Measurements from ENCODE around the gene METRNL.
"Not testable (repeated sequence)": the region's sequence is repeated elsewhere in the genome, so short reads cannot be mapped to it uniquely, and the experiment has no call there.

Gene METRNL

GRCh38 chr17:83109793-83110645, 30.6 kb downstream of the METRNL start:
- peak; percentile 79 for DNase-seq

- no peak for DNase-seq
These were observed 31.3 kb downstream of the METRNL start for GRCh38 chr17:83110735-83111134.

- DNase-seq, result no peak
These were observed 32.3 kb downstream of the METRNL start for GRCh38 chr17:83111516-83112282.

- no peak for DNase-seq
These were observed 34.0 kb downstream of the METRNL start for GRCh38 chr17:83113381-83113780.

GRCh38 chr17:83113792-83114191, 34.4 kb downstream of the METRNL start:
- no peak for DNase-seq

GRCh38 chr17:83114706-83115105, 35.3 kb downstream of the METRNL start:
- DNase-seq, result no peak

- no peak for DNase-seq
These were observed 35.8 kb downstream of the METRNL start for GRCh38 chr17:83115202-83115651.

- no peak for DNase-seq
These were observed 36.4 kb downstream of the METRNL start for GRCh38 chr17:83115832-83116231.

GRCh38 chr17:83116311-83116771, 36.9 kb downstream of the METRNL start:
- no peak for DNase-seq

GRCh38 chr17:83116783-83117555, 37.6 kb downstream of the METRNL start:
- no peak for DNase-seq

- no peak for DNase-seq
These were observed 38.2 kb downstream of the METRNL start for GRCh38 chr17:83117583-83117982.

- no peak for DNase-seq
These were observed 38.8 kb downstream of the METRNL start for GRCh38 chr17:83118071-83118841.

- DNase-seq, result no peak
These were observed 40.8 kb downstream of the METRNL start for GRCh38 chr17:83119987-83120864.

- not testable (repeated sequence) for DNase-seq
These were observed 42.1 kb downstream of the METRNL start for GRCh38 chr17:83121473-83121872.

GRCh38 chr17:83121921-83122820, 42.8 kb downstream of the METRNL start:
- DNase-seq, result no peak

GRCh38 chr17:83122834-83123233, 43.4 kb downstream of the METRNL start:
- DNase-seq, result no peak

GRCh38 chr17:83123896-83124801, 44.7 kb downstream of the METRNL start:
- DNase-seq, result no peak

- no peak for DNase-seq
These were observed 45.6 kb downstream of the METRNL start for GRCh38 chr17:83124871-83125514.
